Mesodermal cell (in vitro differentiated cells): ENCODE data around the gene MSH5.

Experiments used
- H3K27ac ChIP-seq: 2 replicates; pipeline ENCODE4 v1.7.0; 2013; ENCODE audit warnings: mild to moderate bottlenecking, low read depth, low read length, moderate library complexity; ENCODE audit not compliant: severe bottlenecking
- H3K36me3 ChIP-seq: 2 replicates; pipeline ENCODE4 v1.7.1; 2013; ENCODE audit warnings: mild to moderate bottlenecking, low read length, moderate library complexity; ENCODE audit not compliant: control insufficient read depth, insufficient read depth
- H3K4me1 ChIP-seq: one replicate; pipeline ENCODE4 v1.7.1; 2013; ENCODE audit warnings: mild to moderate bottlenecking, low read length; ENCODE audit not compliant: insufficient read depth, control insufficient read depth, poor library complexity, severe bottlenecking
- H3K4me3 ChIP-seq: 2 replicates; pipeline ENCODE4 v1.7.0; 2013; ENCODE audit warnings: low read length, control low read depth, mild to moderate bottlenecking; ENCODE audit not compliant: insufficient read depth, poor library complexity, severe bottlenecking; ENCODE audit errors: extremely low read depth
- H3K9me3 ChIP-seq: 2 replicates; pipeline ENCODE4 v1.7.1; 2013; ENCODE audit warnings: mild to moderate bottlenecking, low read length, moderate library complexity; ENCODE audit not compliant: control insufficient read depth
- WGBS, 2 experiments: methylation state at CpG; one replicate each; pipeline ENCODE4 v1.1.5; 2013; ENCODE audit warnings: missing lambda C conversion rate in 2 of 2; ENCODE audit not compliant: insufficient coverage in 2 of 2; 5-methylcytosine and 5-hydroxymethylcytosine counted together

Gene MSH5

GRCh38 chr6:31770860-31771259, 31.1 kb downstream of the MSH5 start:
- no peak overlapping the region for H3K4me3 ChIP-seq
- H3K27ac ChIP-seq: no peak overlapping the region
- H3K4me1 ChIP-seq: no peaks in the 10 kb centered on the region
- no CpG with 5 or more reads among the region's 2 CpGs for WGBS, 2 experiments
- no peaks in the 10 kb centered on the region for H3K36me3 ChIP-seq
- H3K9me3 ChIP-seq: no peaks in the 10 kb centered on the region

- Histone ChIP-seq H3K4me3 (no peak overlapping the region), H3K27ac (no peak overlapping the region), H3K36me3 (no peaks in the 10 kb centered on the region)
These were observed 32.2 kb downstream of the MSH5 start for GRCh38 chr6:31771992-31772358.

GRCh38 chr6:31775184-31775583, 35.4 kb downstream of the MSH5 start:
- no peak overlapping the region for H3K27ac ChIP-seq
- no peak overlapping the region for H3K4me3 ChIP-seq
- no peaks in the 10 kb centered on the region for H3K9me3 ChIP-seq
- 80 to 95% methylated on average over 2 of the region's 4 CpGs for WGBS, 2 experiments
- H3K4me1 ChIP-seq: peaks cover 12% of the 10 kb centered on the region
- peaks cover 18% of the 10 kb centered on the region for H3K36me3 ChIP-seq

More at GRCh38 chr6:31771992-31772358, 32.2 kb downstream of the MSH5 start:
- Histone ChIP-seq H3K4me1 (peaks cover 6% of the 10 kb centered on the region), H3K9me3 (no peaks in the 10 kb centered on the region)
- WGBS, 2 experiments: 94% methylated on average over 3 of the region's 4 CpGs; no CpG with 5 or more reads in 1 of the 2 experiments

GRCh38 chr6:31775633-31776484, 36.1 kb downstream of the MSH5 start:
- Histone ChIP-seq H3K27ac (no peak overlapping the region), H3K9me3 (no peaks in the 10 kb centered on the region), H3K4me1 (peaks cover 12% of the 10 kb centered on the region), H3K4me3 (no peak overlapping the region), H3K36me3 (peaks cover 24% of the 10 kb centered on the region)
- WGBS, 2 experiments: 90 to 94% methylated on average over 31 to 32 of the region's 32 CpGs

- no peak overlapping the region for H3K4me3 ChIP-seq
- H3K4me1 ChIP-seq: peaks cover 12% of the 10 kb centered on the region
- H3K9me3 ChIP-seq: no peaks in the 10 kb centered on the region
- 76 to 82% methylated on average over 10 to 14 of the region's 14 CpGs for WGBS, 2 experiments
- H3K27ac ChIP-seq: no peak overlapping the region
- peaks cover 31% of the 10 kb centered on the region for H3K36me3 ChIP-seq
These were observed 36.7 kb downstream of the MSH5 start for GRCh38 chr6:31776485-31776988.

- Histone ChIP-seq H3K36me3 (peaks cover 37% of the 10 kb centered on the region), H3K27ac (peak within 1 kb of the TSS; percentile 23), H3K4me1 (peaks cover 12% of the 10 kb centered on the region), H3K9me3 (no peaks in the 10 kb centered on the region), H3K4me3 (no peak within 1 kb of the TSS)
- 36 to 80% methylated on average over 3 to 11 of the region's 15 CpGs for WGBS, 2 experiments
These were observed 37.3 kb downstream of the MSH5 start, which contains the start of gene VWA7 for GRCh38 chr6:31776989-31777666. Gene VWA7, minus strand, starts transcription at chr6:31777328. Its CDS starts 549 bp downstream, at chr6:31776779.

- Histone ChIP-seq H3K36me3 (peaks cover 42% of the 10 kb centered on the region), H3K4me3 (no peak overlapping the region), H3K27ac (peak overlapping the region; percentile 23), H3K9me3 (no peaks in the 10 kb centered on the region), H3K4me1 (peaks cover 12% of the 10 kb centered on the region)
- 96 to 100% methylated on average over 3 to 5 of the region's 5 CpGs for WGBS, 2 experiments
These were observed 37.9 kb downstream of the MSH5 start for GRCh38 chr6:31777667-31778050.

- Histone ChIP-seq H3K4me3 (no peak overlapping the region), H3K4me1 (peaks cover 12% of the 10 kb centered on the region), H3K27ac (no peak overlapping the region), H3K36me3 (peaks cover 48% of the 10 kb centered on the region), H3K9me3 (no peaks in the 10 kb centered on the region)
- WGBS, 2 experiments: 100% methylated on average over 4 of the region's 5 CpGs
These were observed 38.4 kb downstream of the MSH5 start for GRCh38 chr6:31778193-31778592.

GRCh38 chr6:31778999-31779885, 39.4 kb downstream of the MSH5 start:
- no peaks in the 10 kb centered on the region for H3K9me3 ChIP-seq

GRCh38 chr6:31779908-31780307, 40.1 kb downstream of the MSH5 start:
- WGBS, 2 experiments: 94 to 97% methylated on average over 8 to 10 of the region's 10 CpGs
- no peaks in the 10 kb centered on the region for H3K9me3 ChIP-seq
- H3K4me3 ChIP-seq: no peak overlapping the region
- peaks cover 12% of the 10 kb centered on the region for H3K4me1 ChIP-seq
- no peak overlapping the region for H3K27ac ChIP-seq
- H3K36me3 ChIP-seq: peaks cover 62% of the 10 kb centered on the region

More at GRCh38 chr6:31778999-31779885, 39.4 kb downstream of the MSH5 start:
- Histone ChIP-seq H3K4me1 (peaks cover 12% of the 10 kb centered on the region), H3K27ac (no peak overlapping the region), H3K4me3 (no peak overlapping the region), H3K36me3 (peaks cover 55% of the 10 kb centered on the region)
- 94 to 96% methylated on average over 29 to 32 of the region's 43 CpGs for WGBS, 2 experiments
